SK-MEL-5 (cell line): ENCODE data around the gene DPP6. TPM values are rescaled to one million over a fixed set of nuclear protein-coding genes. Genes with fewer than 3 reads are reported as not detected.
A peak's percentile ranks its signal among the peaks of the same experiment; 100 is the strongest.

Source experiments
- DNase-seq: peaks from one replicate; pipeline ENCODE4 v3.0.0-alpha.2; 2016; ENCODE audit warnings: low read depth, low spot score
- in situ Hi-C: cut with HindIII; loops from 2 replicates; pipeline ENCODE4 v1.10.0; 2016; ENCODE audit warnings: low sequenced_read_pairs, high pct_unique_total_duplicates, low pct_unique_long_range_greater_than_20kb
- total RNA-seq: library from RNA; depleted of rRNA; stranded (reverse); fragments of >200 nt; shearing (Covaris generic); gene quantifications from 2 replicates; pipeline ENCODE4 v1.2.3, GENCODE V29; 2014

The DPP6 gene
- total RNA-seq, 1 experiment from 2014 or later, result 0.87 TPM

DNA sequence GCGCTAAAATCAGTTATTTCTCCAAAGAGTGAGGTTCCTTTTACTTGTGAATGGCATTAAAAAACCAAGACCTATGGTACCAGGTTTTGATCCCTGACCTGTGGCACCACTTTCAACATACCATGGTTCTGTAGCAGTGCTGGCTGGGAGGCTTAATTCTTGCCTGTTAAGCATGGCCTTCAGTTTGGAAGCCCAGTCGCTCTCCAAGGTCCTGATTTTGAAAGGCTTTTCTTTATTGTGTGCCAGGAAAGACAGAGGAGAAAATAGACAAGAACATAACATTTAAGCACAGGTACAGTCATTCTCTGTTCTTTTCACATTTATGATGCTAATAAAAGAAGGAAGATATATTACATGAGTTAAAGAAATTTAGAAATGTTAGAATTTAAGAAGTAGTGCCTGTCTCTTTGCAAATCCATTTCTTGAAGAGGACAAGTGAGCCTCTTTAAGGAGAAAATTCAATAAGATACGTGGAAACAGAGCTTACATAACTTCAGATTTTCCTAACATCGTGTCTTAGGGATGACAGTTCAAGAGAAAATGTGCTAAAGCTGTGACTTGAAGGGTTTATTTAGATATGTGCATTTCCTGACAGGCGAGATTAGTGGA is 357.6 kb downstream of the DPP6 start:
- in situ Hi-C loops, result no loop called here
- peak; percentile 18 for DNase-seq

DNA sequence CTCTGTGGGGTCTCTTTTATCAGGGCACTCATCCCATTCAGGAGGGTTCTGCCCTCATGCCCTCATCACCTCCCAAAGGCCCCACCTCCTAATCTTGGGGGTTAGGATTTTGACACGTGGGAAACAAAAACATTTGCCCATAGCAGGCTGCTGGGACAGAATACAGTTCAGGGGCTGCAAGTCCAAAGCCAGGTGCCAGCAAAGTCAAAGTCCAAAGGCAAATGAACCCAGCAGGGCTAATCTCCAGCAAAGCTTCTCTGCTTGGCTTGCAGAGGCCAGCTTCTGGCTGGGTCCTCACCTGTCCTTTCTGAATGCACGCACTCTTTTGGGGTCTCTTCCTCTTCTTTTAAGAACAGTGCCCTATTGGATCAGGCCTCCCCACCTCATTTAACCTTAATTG is 359.9 kb downstream of the DPP6 start:
- in situ Hi-C loops, result no loop called here
- DNase-seq, result no peak

DNA sequence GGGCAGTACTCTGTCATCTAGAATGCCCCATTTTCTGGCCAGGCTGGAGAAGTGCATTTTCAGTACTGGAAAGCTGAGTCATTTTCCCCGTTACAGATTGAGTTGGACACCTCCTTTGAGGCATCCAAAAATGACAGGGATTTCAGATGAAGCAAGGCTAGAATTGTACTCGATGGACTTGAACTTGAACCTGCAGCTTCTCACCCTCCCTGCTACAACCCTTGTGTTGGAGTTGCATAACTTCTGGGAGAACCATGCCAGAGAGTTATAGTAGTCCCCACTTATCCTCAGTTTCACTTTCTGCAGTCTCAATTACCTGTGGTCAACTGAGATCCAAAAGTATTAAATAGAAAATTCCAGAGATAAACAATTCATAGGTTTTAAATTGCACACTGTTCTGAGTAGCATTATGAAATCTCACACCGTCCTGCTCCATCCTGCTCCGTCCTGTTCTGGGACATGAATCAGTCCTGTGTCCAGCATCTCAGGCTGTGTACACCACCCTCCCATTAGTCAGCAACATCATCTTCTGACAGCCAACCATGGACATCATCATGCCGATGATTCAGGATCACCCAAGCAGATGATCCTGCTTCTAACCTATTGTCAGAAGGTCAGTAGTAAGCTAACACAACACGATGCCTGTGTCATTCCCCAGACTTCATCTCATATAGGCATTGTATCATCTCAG is 363.7 kb downstream of the DPP6 start:
- in situ Hi-C loops, result no loop called here
- no peak for DNase-seq

GRCh38 chr7:154416714-154417113 is 364.5 kb downstream of the DPP6 start:
- in situ Hi-C loops, result no loop called here
- no peak for DNase-seq

DNA sequence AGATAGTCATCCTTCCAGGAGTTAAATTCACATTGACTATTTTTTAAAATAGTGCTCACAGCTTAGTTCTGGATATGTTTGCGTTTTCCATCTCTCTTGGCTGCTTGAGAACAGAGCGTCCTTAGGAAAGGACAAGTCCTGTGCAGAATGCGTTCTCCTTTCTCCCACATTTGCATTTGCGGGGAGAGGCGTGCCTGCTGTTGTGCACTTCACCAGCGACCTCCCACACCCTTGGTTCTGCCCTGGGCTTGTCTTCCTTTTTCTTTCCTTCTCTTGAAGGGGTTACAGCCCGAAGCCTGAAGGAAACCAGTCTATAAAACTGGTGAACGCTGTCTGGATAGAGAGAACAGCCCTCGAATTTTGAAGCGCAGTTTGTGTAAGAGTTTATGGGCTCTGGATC is 367.1 kb downstream of the DPP6 start:
- in situ Hi-C loops, result no loop called here
- no peak for DNase-seq

DNA sequence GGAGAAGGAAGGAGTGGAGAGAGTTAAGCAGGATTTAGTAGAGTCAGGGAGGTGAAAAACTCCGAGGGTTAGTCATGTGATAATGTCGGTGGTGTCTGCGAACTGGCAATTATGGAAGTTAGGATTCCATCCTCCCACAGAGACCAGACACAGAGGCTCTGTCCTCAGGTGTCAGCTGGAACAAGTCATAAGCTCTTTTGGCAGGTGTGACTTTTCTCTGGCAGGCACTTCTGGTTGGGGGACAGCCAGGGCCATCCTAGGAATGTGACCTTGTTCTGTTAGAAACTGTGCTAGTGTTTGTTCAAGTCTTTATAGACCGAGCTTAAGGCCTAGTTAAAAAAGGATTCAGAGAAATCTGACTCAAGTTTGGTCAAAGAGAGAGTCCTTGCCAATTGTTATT is 371.0 kb downstream of the DPP6 start:
- in situ Hi-C loops, result no loop called here

DNA sequence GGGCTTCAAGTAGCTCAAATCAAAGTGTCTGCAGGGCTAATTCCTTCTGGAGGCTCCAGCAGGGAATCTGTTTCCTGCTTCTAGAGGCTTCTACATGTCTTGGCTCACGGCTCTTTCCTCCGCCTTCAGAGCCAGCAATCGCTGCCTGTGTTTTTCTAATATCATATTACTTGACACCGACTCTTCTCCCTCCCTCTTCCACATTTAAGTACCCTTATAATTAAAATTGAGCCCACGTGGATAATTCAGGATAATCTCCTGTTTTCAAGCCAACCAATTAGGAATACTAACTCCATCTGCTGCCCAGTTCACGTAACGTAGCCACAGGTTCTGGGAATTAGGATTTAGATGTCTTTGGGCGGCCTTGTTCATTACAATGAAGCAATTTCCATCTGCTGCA is 372.2 kb downstream of the DPP6 start:
- in situ Hi-C loops, result no loop called here
- no peak for DNase-seq

More for the DNA sequence above, 371.0 kb downstream of the DPP6 start:
- DNase-seq, result no peak

- no peak for DNase-seq
- in situ Hi-C loops, result no loop called here
These were observed 373.1 kb downstream of the DPP6 start for GRCh38 chr7:154425271-154425670.

DNA sequence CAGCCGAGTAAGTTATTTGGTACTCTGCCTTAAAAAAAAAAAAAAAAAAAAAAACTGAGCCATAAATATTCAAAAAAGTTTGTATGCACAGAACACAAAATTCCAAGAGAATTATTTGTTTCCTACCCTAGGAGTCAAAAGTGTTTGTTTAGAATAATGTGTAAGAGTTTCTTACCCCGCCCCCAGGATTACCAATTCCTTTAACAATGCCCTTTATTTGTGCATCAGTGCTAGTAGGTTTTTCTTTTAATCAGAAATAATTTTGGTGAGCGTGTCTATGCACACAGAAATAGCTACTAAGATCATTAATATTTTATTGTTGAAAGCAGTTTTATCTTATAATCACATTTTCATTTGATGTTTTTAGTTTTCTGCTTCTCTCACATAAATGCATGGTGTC is 374.6 kb downstream of the DPP6 start:
- no peak for DNase-seq
- in situ Hi-C loops, result no loop called here

DNA sequence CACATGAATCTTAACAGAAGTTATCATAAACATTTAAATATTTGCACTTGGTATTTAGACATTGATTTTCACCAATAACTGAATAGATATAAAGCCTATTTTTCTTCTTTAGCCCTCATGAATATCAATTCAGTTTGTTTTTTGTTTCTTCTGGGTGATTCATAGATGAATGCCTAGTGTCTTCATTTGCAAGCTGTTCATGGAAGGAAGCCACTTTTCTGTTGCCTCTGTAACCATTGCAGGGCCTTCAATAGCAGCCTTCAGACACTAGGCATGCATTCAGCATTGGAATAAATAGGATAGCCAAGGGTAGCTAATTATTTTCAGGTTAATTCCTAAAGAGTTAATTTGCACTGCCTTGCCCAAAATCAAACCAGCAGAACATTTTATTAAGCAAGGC is 375.3 kb downstream of the DPP6 start:
- in situ Hi-C loops, result no loop called here
- DNase-seq, result no peak

- DNase-seq, result no peak
- in situ Hi-C loops, result no loop called here
These were observed 377.6 kb downstream of the DPP6 start for GRCh38 chr7:154429666-154430404.

- DNase-seq, result no peak
- in situ Hi-C loops, result no loop called here
These were observed 378.4 kb downstream of the DPP6 start for GRCh38 chr7:154430640-154431039.

- in situ Hi-C loops, result no loop called here
- DNase-seq, result no peak
These were observed 378.8 kb downstream of the DPP6 start for GRCh38 chr7:154431045-154431444.

DNA sequence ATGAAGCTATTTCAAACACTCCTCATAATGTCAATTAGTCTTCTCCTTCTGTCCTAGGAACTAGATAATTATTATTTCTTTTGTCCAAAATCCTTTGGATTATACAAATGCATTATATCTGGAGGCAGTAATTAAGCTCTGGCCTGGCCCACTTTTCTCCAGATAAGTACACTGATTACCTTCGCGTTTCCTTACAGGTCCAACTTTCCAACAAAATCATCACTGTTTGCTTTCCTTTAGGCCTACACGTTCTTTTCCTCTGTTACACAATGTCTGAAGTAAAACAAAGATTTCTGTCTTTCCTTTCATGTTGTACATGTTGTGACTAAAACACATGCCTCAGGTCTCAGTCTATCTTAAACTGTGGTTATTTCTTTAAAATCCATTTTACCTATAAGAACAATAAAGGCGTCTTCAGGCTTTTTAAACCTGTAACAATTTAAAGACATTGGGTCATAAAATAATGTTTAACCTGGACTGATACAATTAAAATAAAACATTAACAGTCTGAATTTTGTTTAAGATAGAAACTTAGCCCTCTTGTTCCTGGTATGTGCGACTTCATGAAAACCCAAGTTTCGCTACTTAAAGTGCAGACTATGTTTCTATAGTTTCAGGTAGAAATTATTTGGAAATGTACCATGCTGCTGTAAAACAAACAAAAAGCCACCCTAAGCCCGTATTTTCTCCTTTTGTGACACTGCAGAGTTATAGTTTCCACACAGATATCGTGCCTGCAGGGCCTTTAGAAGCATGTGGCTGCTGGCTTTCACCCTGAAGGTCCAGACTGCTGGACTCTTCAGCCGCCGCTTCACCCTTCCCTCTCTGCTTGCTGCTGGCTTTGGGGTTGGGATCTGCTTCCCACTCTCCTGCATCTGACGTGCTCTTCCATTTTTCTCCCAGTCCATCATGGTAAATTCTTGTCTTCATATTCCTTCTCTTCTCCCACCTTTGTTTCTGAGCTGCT is 381.7 kb downstream of the DPP6 start:
- in situ Hi-C loops, result no loop called here
- DNase-seq, result no peak

DNA sequence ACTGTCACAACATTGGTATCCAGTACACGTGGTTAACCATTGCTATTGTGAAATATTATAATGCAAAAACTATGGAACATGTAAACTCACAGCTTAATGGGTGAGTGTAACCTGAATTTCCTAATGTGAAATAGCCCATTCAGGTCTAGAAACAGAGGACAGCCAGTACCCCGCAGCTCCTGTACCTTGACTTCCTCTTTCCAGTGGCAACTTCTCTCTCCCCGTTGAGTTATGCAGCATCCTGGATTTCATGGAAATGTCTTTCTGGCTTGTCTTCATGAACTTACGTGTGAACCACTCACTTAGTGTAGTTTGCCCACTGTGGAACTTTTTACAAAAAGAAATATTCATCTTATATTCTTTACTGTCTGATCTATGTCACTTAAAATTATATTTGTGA is 384.4 kb downstream of the DPP6 start:
- DNase-seq, result no peak
- in situ Hi-C loops, result no loop called here

- in situ Hi-C loops, result no loop called here
- DNase-seq, result no peak
These were observed 385.0 kb downstream of the DPP6 start for GRCh38 chr7:154437234-154437633.

DNA sequence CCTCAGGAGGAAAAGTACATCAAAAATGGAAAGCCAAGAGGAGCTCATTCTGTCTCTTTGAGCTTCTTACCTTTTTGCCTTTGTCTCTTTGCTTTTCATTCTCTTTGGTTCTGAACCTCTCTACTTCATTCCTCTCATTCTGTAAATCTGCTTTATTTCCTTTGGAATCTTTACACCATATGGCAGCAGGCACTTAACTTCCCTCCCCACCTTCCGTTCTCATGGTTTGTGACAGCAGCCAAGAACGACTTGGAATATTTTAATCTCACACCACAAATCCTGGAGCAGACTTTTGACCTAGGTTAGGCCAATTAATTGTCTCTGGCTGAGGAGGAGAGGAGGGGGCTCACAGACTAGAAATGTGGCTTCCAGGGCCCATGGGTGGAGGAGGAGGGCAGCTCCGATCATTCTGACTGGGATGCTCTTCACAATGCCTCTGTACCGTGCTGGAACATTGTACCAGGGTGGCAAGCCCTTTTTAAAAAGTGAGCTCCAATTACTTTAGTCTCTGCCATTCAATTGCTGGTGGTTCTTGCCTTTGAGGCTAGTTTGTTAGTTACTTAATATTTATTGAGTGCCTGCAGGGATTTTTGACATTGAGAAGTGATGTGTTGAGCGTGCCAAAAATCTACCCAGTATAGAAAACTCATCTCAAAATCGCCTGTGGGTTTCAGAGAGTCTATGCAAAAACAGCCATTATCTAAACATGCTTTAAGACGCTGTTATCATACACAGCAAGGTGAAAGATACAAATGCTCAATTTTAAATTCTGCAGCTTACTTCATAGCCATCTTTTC is 386.6 kb downstream of the DPP6 start:
- in situ Hi-C loops, result no loop called here
- no peak for DNase-seq
